Fibroblast of lung (primary cell): ENCODE measurements around the gene LATS1. TPM values are rescaled to one million over a fixed set of nuclear protein-coding genes. Genes with fewer than 3 reads are reported as not detected.

Experiments
- DNase-seq, 2 donors: peaks; one replicate each; pipeline versions ENCODE4 v3.0.0 to v3.0.0-alpha.2; 2010; ENCODE audit warnings: low read depth in 2 of 2
- H2AFZ ChIP-seq: 2 replicates; pipeline ENCODE4 v1.5.1; 2012; ENCODE audit warnings: low read length, control low read depth, inconsistent platforms
- H3K27ac ChIP-seq: 2 replicates; pipeline ENCODE4 v1.5.1; 2011; ENCODE audit warnings: low read length, control low read depth; ENCODE audit not compliant: insufficient read depth
- H3K27me3 ChIP-seq: 2 replicates; pipeline ENCODE4 v1.5.1; 2011; ENCODE audit warnings: mild to moderate bottlenecking, low read length; ENCODE audit not compliant: control insufficient read depth, insufficient read depth
- H3K36me3 ChIP-seq: 2 replicates; pipeline ENCODE4 v1.5.1; 2011; ENCODE audit warnings: low read length; ENCODE audit not compliant: control insufficient read depth, insufficient read depth
- H3K4me1 ChIP-seq: 2 replicates; pipeline ENCODE4 v1.5.1; 2011; ENCODE audit warnings: low read length; ENCODE audit not compliant: control insufficient read depth, insufficient read depth; ENCODE audit errors: extremely low read depth
- H3K4me2 ChIP-seq: 2 replicates; pipeline ENCODE4 v1.5.1; 2011; ENCODE audit warnings: low read length, control low read depth; ENCODE audit not compliant: insufficient read depth; ENCODE audit errors: extremely low read depth
- H3K4me3 ChIP-seq, 4 experiments: fragments of 200-600 bp in 1 of 4; sonication (generic) in 1 of 4; replicated peaks in 1 of 4; 2 replicates each; pipeline ENCODE4 v1.5.1; 2011 to 2016; ENCODE audit warnings: low read length in 4 of 4, low read depth in 3 of 4, mild to moderate bottlenecking in 3 of 4, control low read depth in 2 of 4, inconsistent platforms in 1 of 4, mixed read lengths in 1 of 4; ENCODE audit not compliant: insufficient read depth in 1 of 4; ENCODE audit errors: control extremely low read depth in 1 of 4
- H3K79me2 ChIP-seq: 2 replicates; pipeline ENCODE4 v1.5.1; 2012; ENCODE audit warnings: mild to moderate bottlenecking, low read length, inconsistent platforms; ENCODE audit not compliant: control insufficient read depth, insufficient read depth
- H3K9ac ChIP-seq: 2 replicates; pipeline ENCODE4 v1.5.1; 2011; ENCODE audit warnings: mild to moderate bottlenecking, low read length, control low read depth; ENCODE audit not compliant: insufficient read depth
- H3K9me3 ChIP-seq: 2 replicates; pipeline ENCODE4 v1.5.1; 2012; ENCODE audit warnings: low read depth, low read length; ENCODE audit not compliant: control insufficient read depth, insufficient read depth
- H4K20me1 ChIP-seq: 2 replicates; pipeline ENCODE4 v1.5.1; 2011; ENCODE audit warnings: low read length; ENCODE audit not compliant: control insufficient read depth, insufficient read depth; ENCODE audit errors: extremely low read depth
- CTCF ChIP-seq, 2 donors: IDR thresholded peaks in 1 of 2; conservative IDR thresholded peaks in 1 of 2; 1 replicate in 1 of 2; 2 replicates in 1 of 2; pipeline ENCODE4 v1.5.1; 2011 to 2012; ENCODE audit warnings: low read length in 2 of 2, control low read depth in 1 of 2, inconsistent platforms in 1 of 2, low read depth in 1 of 2, mild to moderate bottlenecking in 1 of 2
- EZH2 ChIP-seq: IDR thresholded peaks from 2 replicates; pipeline ENCODE4 v1.5.1; 2012; ENCODE audit warnings: low read length, control low read depth, mild to moderate bottlenecking; ENCODE audit errors: missing control alignments
- polyA plus RNA-seq, 2 donors: library from polyadenylated mRNA; depleted of rRNA in 1 of 2; stranded (reverse) in 1 of 2; unstranded in 1 of 2; fragments of >200 nt; gene quantifications; 2 replicates each; pipeline ENCODE4 v1.2.1, GENCODE V29; 2011 to 2012; ENCODE audit warnings: missing spikeins in 1 of 2
- total RNA-seq: library from RNA; depleted of rRNA; stranded (reverse); fragments of >200 nt; gene quantifications from 2 replicates; pipeline ENCODE4 v1.2.1, GENCODE V29; 2014

LATS1 gene
- total and polyA plus RNA-seq, 2 donors (not counting 1 experiment from before 2014, with no cell fraction given), result 8.6 to 20.3 TPM

- TF ChIP-seq EZH2 (no peak), CTCF (conservative IDR thresholded peaks at IDR 0.05 in 1 of 2, IDR thresholded peaks at IDR 0.05 in 1 of 2; ENCODE audit: low read depth in 1 of 2, low read length in 2 of 2) (no peak)
- H3K4me3 ChIP-seq, result no peak overlapping the region
Measured at GRCh38 chr6:149660028-149660427, 57.9 kb downstream of the LATS1 start.

DNA sequence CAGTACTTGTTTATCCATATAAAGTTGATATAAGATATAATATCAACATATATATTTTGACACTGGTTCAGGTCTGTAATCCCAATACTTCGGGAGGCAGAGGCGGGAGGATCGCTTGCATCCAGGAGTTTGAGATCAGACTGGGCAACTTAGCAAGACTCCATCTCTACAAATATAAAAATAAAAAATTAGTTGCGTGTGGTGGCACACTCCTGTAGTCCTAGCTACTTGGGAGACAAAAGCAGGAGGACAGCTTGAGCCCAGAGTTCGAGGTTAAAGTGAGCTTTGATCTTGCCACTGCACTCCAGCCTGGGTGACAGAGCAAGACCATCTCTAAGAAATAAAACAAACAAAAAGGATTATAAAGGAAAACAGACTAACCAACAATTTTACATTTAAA is 60.5 kb downstream of the LATS1 start:
- no peak overlapping the region for H2AFZ ChIP-seq
- no peaks in the 10 kb centered on the region for H4K20me1 ChIP-seq
- H3K36me3 ChIP-seq, result no peaks in the 10 kb centered on the region
- H3K79me2 ChIP-seq, result no peaks in the 10 kb centered on the region
- DNase-seq, result no peak
- H3K4me3 ChIP-seq, result no peak overlapping the region
- TF ChIP-seq CTCF (conservative IDR thresholded peaks at IDR 0.05 in 1 of 2, IDR thresholded peaks at IDR 0.05 in 1 of 2; ENCODE audit: low read depth in 1 of 2, low read length in 2 of 2) (no peak), EZH2 (no peak)
- no peak overlapping the region for H3K4me2 ChIP-seq
- no peaks in the 10 kb centered on the region for H3K27me3 ChIP-seq
- H3K4me1 ChIP-seq, result no peaks in the 10 kb centered on the region
- no peak overlapping the region for H3K9ac ChIP-seq
- no peak overlapping the region for H3K27ac ChIP-seq
- no peaks in the 10 kb centered on the region for H3K9me3 ChIP-seq

More at GRCh38 chr6:149660028-149660427, 57.9 kb downstream of the LATS1 start:
- Histone ChIP-seq H3K79me2 (no peaks in the 10 kb centered on the region), H3K27ac (no peak overlapping the region), H3K9ac (no peak overlapping the region), H4K20me1 (no peaks in the 10 kb centered on the region), H3K4me2 (no peak overlapping the region), H3K9me3 (no peaks in the 10 kb centered on the region), H3K36me3 (peaks cover 2% of the 10 kb centered on the region), H2AFZ (no peak overlapping the region), H3K4me1 (no peaks in the 10 kb centered on the region), H3K27me3 (no peaks in the 10 kb centered on the region)
- no peak for DNase-seq

GRCh38 chr6:149651056-149651455 is 66.8 kb downstream of the LATS1 start:
- no peaks in the 10 kb centered on the region for H3K27me3 ChIP-seq
- no peak overlapping the region for H2AFZ ChIP-seq
- no peak for DNase-seq
- TF ChIP-seq CTCF (conservative IDR thresholded peaks at IDR 0.05 in 1 of 2, IDR thresholded peaks at IDR 0.05 in 1 of 2; ENCODE audit: low read depth in 1 of 2, low read length in 2 of 2) (no peak), EZH2 (no peak)
- no peaks in the 10 kb centered on the region for H4K20me1 ChIP-seq
- no peak overlapping the region for H3K27ac ChIP-seq
- H3K9ac ChIP-seq, result no peak overlapping the region
- no peaks in the 10 kb centered on the region for H3K36me3 ChIP-seq
- no peak overlapping the region for H3K4me3 ChIP-seq
- H3K79me2 ChIP-seq, result peaks cover 17% of the 10 kb centered on the region
- no peaks in the 10 kb centered on the region for H3K4me1 ChIP-seq
- no peaks in the 10 kb centered on the region for H3K9me3 ChIP-seq
- no peak overlapping the region for H3K4me2 ChIP-seq
